Measurements from ENCODE around the gene SLC35F6.

DNA sequence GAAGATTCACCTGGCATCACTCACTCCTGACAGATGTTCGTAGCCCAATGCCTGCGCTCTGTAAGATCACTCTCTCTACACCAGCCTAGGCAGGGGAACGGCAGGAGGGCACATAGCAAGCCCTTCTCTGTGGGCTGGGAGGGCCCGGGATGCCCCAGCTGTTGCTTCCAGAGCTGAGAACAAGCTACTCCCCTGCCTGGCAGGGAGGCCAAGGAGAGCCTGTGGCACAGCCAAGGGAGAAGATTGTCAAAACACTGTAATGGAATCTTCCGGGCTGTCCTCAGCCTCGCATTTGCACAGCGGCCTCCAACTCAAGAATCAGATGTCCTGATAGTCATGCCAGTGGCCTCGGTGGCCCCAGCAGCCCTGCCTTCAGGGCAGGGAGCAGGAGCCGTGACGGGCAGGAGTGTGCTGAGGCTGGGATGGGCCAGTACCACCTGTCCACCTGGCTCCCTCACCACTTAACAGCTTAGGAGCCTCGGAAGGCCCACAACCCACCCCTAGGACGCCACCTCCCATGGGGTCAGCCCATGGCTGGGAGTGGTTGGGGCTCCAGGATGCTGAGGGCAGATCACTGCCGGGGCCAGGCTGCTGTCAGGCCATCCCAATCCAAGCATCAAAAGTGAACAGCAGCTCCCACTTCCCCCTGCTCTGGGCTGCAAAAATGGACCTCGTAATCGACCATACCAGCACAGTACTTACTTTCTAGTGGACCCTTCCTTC, 21.9 kb upstream of the SLC35F6 start:
- TF ChIP-seq, protein P1, sequence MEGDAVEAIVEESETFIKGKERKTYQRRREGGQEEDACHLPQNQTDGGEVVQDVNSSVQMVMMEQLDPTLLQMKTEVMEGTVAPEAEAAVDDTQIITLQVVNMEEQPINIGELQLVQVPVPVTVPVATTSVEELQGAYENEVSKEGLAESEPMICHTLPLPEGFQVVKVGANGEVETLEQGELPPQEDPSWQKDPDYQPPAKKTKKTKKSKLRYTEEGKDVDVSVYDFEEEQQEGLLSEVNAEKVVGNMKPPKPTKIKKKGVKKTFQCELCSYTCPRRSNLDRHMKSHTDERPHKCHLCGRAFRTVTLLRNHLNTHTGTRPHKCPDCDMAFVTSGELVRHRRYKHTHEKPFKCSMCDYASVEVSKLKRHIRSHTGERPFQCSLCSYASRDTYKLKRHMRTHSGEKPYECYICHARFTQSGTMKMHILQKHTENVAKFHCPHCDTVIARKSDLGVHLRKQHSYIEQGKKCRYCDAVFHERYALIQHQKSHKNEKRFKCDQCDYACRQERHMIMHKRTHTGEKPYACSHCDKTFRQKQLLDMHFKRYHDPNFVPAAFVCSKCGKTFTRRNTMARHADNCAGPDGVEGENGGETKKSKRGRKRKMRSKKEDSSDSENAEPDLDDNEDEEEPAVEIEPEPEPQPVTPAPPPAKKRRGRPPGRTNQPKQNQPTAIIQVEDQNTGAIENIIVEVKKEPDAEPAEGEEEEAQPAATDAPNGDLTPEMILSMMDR (IDR thresholded peaks at IDR 0.05): no peak
- TF ChIP-seq EZH2 (IDR thresholded peaks at IDR 0.05; ENCODE audit: borderline replicate concordance, insufficient read depth, low read depth, low read length, poor library complexity, severe bottlenecking): no peak

Measured in B cell (primary cell).